HEK293T (cell line): ENCODE measurements around the gene COPS2.

Experiments used
- ARNT ChIP-seq: fragments of 450-650 bp; IDR thresholded peaks from 2 replicates; pipeline ENCODE4 v1.6.1; 2017; ENCODE audit warnings: mild to moderate bottlenecking
- ELF4 ChIP-seq: fragments of 450-650 bp; IDR thresholded peaks from 2 replicates; pipeline ENCODE4 v1.6.1; 2017; ENCODE audit warnings: antibody characterized with exemption
- FOXA1 ChIP-seq: fragments of 450-650 bp; IDR thresholded peaks from 2 replicates; pipeline ENCODE4 v1.6.1; 2016; ENCODE audit warnings: mild to moderate bottlenecking
- FOXM1 ChIP-seq: fragments of 450-650 bp; IDR thresholded peaks from 2 replicates; pipeline ENCODE4 v1.6.1; 2017; ENCODE audit warnings: mild to moderate bottlenecking, borderline replicate concordance
- HDGF ChIP-seq: fragments of 450-650 bp; IDR thresholded peaks from 2 replicates; pipeline ENCODE4 v1.6.1; 2017; ENCODE audit warnings: antibody characterized with exemption, borderline replicate concordance
- L3MBTL2 ChIP-seq: fragments of 450-650 bp; conservative IDR thresholded peaks from 2 replicates; pipeline ENCODE4 v1.6.1; 2016; ENCODE audit warnings: mild to moderate bottlenecking
- LEF1 ChIP-seq: fragments of 450-650 bp; IDR thresholded peaks from 2 replicates; pipeline ENCODE4 v1.6.1; 2017; ENCODE audit warnings: mild to moderate bottlenecking, borderline replicate concordance
- NFRKB ChIP-seq: fragments of 450-650 bp; IDR thresholded peaks from 2 replicates; pipeline ENCODE4 v1.6.1; 2016; ENCODE audit warnings: mild to moderate bottlenecking, moderate library complexity
- SP1 ChIP-seq: fragments of 450-650 bp; IDR thresholded peaks from 2 replicates; pipeline ENCODE4 v1.6.1; 2017
- SUZ12 ChIP-seq: fragments of 450-650 bp; IDR thresholded peaks from 2 replicates; pipeline ENCODE4 v1.6.1; 2016; ENCODE audit warnings: mild to moderate bottlenecking
- TARDBP ChIP-seq: fragments of 450-650 bp; IDR thresholded peaks from 2 replicates; pipeline ENCODE4 v1.6.1; 2016
- ZNF384 ChIP-seq: fragments of 450-650 bp; IDR thresholded peaks from 2 replicates; pipeline ENCODE4 v1.6.1; 2016
- TF ChIP-seq, protein P1 (sequence below): fragments of 450-650 bp; IDR thresholded peaks from 2 replicates; pipeline ENCODE4 v1.6.1; 2016

DNA sequence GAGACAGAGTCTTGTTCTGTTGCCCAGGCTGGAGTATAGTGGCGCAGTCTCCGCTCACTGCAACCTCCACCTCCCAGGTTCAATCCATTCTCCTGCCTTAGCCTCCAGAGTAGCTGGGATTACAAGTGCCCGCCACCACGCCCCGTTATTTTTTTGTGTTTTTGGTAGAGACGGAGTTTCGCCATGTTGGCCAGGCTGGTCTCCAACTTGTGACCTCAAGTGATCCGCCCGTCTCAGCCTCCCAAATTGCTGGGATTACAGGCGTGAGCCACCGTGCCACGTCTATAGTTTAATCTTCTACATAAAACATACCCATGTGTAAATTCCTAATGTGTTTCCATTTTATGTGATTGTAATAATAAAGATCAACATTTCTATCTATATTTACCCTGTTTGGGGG is 16.4 kb upstream of the COPS2 start:
- TF ChIP-seq HDGF: no peak
- no peak for TF ChIP-seq FOXM1
- no peak for TF ChIP-seq FOXA1
- TF ChIP-seq TARDBP: no peak
- no peak for TF ChIP-seq SP1
- no peak for TF ChIP-seq NFRKB
- no peak for TF ChIP-seq ELF4
- TF ChIP-seq ARNT: no peak
- no peak for TF ChIP-seq ZNF384
- TF ChIP-seq L3MBTL2: no peak
- TF ChIP-seq SUZ12: no peak
- TF ChIP-seq LEF1: no peak
- TF ChIP-seq, protein P1, sequence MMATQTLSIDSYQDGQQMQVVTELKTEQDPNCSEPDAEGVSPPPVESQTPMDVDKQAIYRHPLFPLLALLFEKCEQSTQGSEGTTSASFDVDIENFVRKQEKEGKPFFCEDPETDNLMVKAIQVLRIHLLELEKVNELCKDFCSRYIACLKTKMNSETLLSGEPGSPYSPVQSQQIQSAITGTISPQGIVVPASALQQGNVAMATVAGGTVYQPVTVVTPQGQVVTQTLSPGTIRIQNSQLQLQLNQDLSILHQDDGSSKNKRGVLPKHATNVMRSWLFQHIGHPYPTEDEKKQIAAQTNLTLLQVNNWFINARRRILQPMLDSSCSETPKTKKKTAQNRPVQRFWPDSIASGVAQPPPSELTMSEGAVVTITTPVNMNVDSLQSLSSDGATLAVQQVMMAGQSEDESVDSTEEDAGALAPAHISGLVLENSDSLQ: no peak
